Parathyroid adenoma (tissue), 2 donors: ENCODE data around the gene IL21R.

Experiments
- H2AFZ ChIP-seq: fragments of 300-600 bp; sonication (generic); one replicate; pipeline ENCODE4 v1.7.0; 2017; ENCODE audit warnings: antibody characterized with exemption, mild to moderate bottlenecking
- H3K27ac ChIP-seq: fragments of 300-600 bp; sonication (generic); one replicate; pipeline ENCODE4 v1.7.0; 2017
- H3K27me3 ChIP-seq: fragments of 300-600 bp; sonication (generic); one replicate; pipeline ENCODE4 v1.7.0; 2017; ENCODE audit warnings: low read length; ENCODE audit not compliant: control insufficient read depth, insufficient read depth
- H3K36me3 ChIP-seq: fragments of 300-600 bp; sonication (generic); one replicate; pipeline ENCODE4 v1.7.0; 2017; ENCODE audit warnings: low read length; ENCODE audit not compliant: control insufficient read depth, insufficient read depth
- H3K4me1 ChIP-seq: fragments of 300-600 bp; sonication (generic); one replicate; pipeline ENCODE4 v1.7.0; 2017; ENCODE audit warnings: control low read depth
- H3K4me2 ChIP-seq: fragments of 300-600 bp; sonication (generic); one replicate; pipeline ENCODE4 v1.7.0; 2017; ENCODE audit warnings: low read length
- H3K4me3 ChIP-seq: fragments of 300-600 bp; sonication (generic); one replicate; pipeline ENCODE4 v1.7.0; 2017; ENCODE audit warnings: low read depth, low read length
- H3K79me2 ChIP-seq: fragments of 300-600 bp; sonication (generic); one replicate; pipeline ENCODE4 v1.7.0; 2017; ENCODE audit warnings: control low read depth
- H3K9ac ChIP-seq: fragments of 300-600 bp; sonication (generic); one replicate; pipeline ENCODE4 v1.7.0; 2017; ENCODE audit warnings: mild to moderate bottlenecking
- H3K9me3 ChIP-seq: fragments of 300-600 bp; sonication (generic); one replicate; pipeline ENCODE4 v1.7.0; 2017; ENCODE audit warnings: low read length; ENCODE audit not compliant: control insufficient read depth
- CTCF ChIP-seq: fragments of 300-600 bp; sonication (generic); IDR thresholded peaks from one replicate; pipeline ENCODE4 v1.7.0; 2017; ENCODE audit warnings: antibody characterized with exemption, mild to moderate bottlenecking
- donor health status: primary hyperparathyroidism.

IL21R gene

DNA sequence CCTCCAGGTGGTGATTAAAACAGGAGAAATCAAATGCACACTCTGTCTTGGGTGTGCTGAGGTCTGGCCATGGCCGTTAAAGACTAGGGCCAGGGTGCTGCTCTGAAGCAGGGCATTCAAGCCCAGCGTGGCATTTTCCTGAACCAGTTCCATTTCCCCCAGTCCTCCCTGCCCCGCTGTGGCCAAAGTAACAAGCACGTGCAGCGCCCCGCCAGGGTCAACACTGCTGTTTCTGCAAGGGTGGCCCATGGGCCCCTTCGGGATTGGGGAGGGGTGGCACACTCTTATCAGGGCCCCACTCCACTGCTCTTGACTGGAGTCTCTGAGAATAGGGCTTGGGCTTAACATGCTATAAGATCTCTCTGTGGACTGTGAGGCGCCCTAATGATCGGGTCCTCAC lies 72.9 kb downstream of the IL21R start:
- Histone ChIP-seq H3K9me3 (no peaks in the 10 kb centered on the region), H3K27me3 (no peaks in the 10 kb centered on the region), H3K4me1 (no peaks in the 10 kb centered on the region), H3K4me2 (no peak overlapping the region), H3K4me3 (no peak overlapping the region), H2AFZ (no peak overlapping the region), H3K79me2 (no peaks in the 10 kb centered on the region), H3K36me3 (no peaks in the 10 kb centered on the region), H3K27ac (no peak overlapping the region), H3K9ac (no peak overlapping the region)
- no peak for TF ChIP-seq CTCF

DNA sequence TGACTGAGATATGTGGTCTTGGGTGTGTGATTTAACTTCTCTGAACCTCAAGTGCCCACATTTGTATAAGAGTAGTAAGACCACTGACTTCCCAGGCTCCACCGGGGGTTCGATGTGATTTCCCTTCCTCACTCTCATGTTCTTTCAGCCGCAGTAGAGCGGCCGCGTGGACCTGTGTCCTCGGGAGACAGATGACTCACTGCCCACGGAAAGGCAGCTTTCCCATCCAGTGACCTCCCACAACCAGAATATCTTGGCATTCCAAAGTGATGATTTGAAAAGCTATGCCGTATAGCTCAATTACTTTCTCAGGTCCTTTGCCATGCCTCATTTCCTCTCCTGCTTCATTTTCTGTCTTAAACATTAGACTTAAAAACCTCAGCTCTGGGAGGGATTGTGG lies 73.6 kb downstream of the IL21R start:
- H3K27ac ChIP-seq = no peak overlapping the region
- H3K9ac ChIP-seq = no peak overlapping the region
- no peak overlapping the region for H3K4me2 ChIP-seq
- H3K4me1 ChIP-seq = no peaks in the 10 kb centered on the region
- no peaks in the 10 kb centered on the region for H3K36me3 ChIP-seq
- no peaks in the 10 kb centered on the region for H3K79me2 ChIP-seq
- no peaks in the 10 kb centered on the region for H3K9me3 ChIP-seq
- TF ChIP-seq CTCF = no peak
- no peaks in the 10 kb centered on the region for H3K27me3 ChIP-seq
- H2AFZ ChIP-seq = no peak overlapping the region
- H3K4me3 ChIP-seq = no peak overlapping the region

DNA sequence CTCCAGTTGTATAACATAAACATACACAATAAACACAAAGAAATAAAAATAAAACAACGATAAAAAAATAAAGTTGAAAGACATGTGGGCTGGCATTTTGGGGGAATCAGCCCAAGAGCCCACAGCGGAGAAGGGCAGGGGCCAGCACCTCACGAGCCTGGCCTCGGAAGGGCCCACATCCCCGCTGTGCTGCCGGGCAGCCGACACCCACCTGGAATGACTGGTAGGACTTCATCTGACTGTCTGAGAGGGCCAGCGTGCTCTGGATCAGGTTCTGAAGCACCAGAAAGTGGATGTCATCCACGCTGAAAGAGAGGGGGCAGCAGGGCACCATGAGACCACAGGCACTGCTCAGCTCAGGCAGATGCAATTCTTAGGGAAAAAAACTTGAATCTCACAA lies 74.3 kb downstream of the IL21R start:
- Histone ChIP-seq H3K9ac (no peak overlapping the region), H3K4me2 (no peak overlapping the region), H3K27me3 (no peaks in the 10 kb centered on the region), H2AFZ (no peak overlapping the region), H3K36me3 (no peaks in the 10 kb centered on the region), H3K4me3 (no peak overlapping the region), H3K4me1 (no peaks in the 10 kb centered on the region), H3K27ac (no peak overlapping the region), H3K79me2 (no peaks in the 10 kb centered on the region), H3K9me3 (no peaks in the 10 kb centered on the region)
- no peak for TF ChIP-seq CTCF

DNA sequence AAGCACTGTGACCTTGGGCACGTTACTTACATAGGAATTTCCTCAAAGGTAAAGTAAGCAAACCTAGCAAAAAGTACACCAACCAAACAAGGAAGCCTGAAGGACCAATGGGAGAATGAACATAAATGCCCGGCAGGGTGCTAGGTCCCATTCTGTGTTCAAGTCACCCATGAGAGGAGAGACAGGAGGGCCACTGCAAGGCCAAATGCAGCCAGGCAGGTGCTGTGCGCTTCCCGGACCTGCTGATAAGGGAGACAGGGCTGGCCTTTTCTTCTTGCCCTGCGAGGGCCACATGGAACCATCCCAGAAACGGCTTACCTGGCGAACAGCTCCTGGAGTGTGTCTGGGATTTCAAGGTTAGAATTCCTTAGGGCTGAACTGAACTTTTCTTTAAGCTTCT lies 78.8 kb downstream of the IL21R start:
- no peak overlapping the region for H3K27ac ChIP-seq
- H3K36me3 ChIP-seq = no peaks in the 10 kb centered on the region
- H3K4me2 ChIP-seq = no peak overlapping the region
- H3K4me3 ChIP-seq = no peak overlapping the region
- no peaks in the 10 kb centered on the region for H3K4me1 ChIP-seq
- no peaks in the 10 kb centered on the region for H3K27me3 ChIP-seq
- H3K9me3 ChIP-seq = no peaks in the 10 kb centered on the region
- H3K9ac ChIP-seq = no peak overlapping the region
- no peaks in the 10 kb centered on the region for H3K79me2 ChIP-seq
- no peak for TF ChIP-seq CTCF
- no peak overlapping the region for H2AFZ ChIP-seq

GRCh38 chr16:27481282-27481934 lies 79.4 kb downstream of the IL21R start:
- TF ChIP-seq CTCF = no peak
- H3K4me2 ChIP-seq = no peak overlapping the region
- H3K9me3 ChIP-seq = no peaks in the 10 kb centered on the region
- no peaks in the 10 kb centered on the region for H3K79me2 ChIP-seq
- no peak overlapping the region for H2AFZ ChIP-seq
- no peak overlapping the region for H3K27ac ChIP-seq
- no peaks in the 10 kb centered on the region for H3K4me1 ChIP-seq
- H3K9ac ChIP-seq = no peak overlapping the region
- H3K36me3 ChIP-seq = no peaks in the 10 kb centered on the region
- no peak overlapping the region for H3K4me3 ChIP-seq
- H3K27me3 ChIP-seq = no peaks in the 10 kb centered on the region
